ENCODE results near the gene ZIC1.

DNA sequence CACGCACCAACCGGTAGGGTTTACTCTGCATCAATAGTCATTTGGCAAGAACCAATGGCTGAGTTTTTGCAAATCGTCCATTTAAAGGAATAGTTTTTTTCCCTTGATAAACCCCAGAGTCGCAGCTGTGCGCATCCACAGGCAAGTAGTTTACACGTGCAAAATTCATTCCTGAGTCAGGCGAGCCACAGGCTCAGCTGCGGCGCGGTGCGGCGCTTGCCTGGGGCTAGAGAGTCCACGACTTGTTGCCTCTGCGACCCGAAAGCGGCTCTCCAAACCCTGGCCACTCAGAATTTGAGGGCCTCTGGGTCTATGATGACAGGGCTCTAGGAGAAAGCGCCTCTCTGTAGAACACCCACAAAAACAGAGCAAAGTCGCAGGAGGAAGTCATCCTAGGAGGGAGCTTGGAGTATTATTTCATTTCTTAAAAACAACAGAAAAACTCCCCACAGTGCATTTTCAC, 39.5 kb upstream of the ZIC1 start:
- no peak for TF ChIP-seq CTCF (IDR thresholded peaks at IDR 0.05)
- TF ChIP-seq POLR2AphosphoS5 (IDR thresholded peaks at IDR 0.05), result no peak
